IPS-11a (cell line): ENCODE results near the gene RAB6C.
"Not testable (repeated sequence)": the region's sequence is repeated elsewhere in the genome, so short reads cannot be mapped to it uniquely, and the experiment has no call there.

Experiments used
- H3K4me3 ChIP-seq: one replicate; pipeline ENCODE4 v1.5.1; 2013; ENCODE audit warnings: low read depth, low read length, control low read depth

Gene RAB6C

DNA sequence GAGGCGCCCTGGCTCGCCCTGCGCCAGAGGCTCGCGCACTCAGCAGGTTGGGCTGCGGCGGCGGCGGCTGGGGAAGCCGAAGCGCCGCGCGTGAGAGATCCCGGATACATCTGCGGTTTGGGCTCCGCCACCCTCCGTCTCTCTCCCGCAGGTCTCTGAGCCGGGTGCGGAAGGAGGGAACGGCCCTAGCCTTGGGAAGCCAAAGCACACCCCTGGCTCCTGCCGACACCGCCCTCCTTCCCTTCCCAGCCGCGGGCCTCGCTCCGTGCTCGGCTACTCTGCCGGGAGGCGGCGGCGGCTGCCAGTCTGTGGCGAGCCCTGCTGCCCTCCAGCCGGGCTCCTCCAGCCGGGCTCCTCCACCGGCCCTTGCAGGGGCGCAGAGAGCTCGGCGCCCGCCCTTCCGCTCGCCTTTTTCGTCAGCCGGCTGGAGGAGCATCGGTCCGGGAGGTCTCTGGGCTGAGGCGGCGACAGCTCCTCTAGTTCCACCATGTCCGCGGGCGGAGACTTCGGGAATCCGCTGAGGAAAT, at the start of gene RAB6C:
Gene RAB6C (plus strand): TSS at position 38 of the 527 bp plus-strand sequence. CDS start 450 bp downstream, at position 488.
- H3K4me3 ChIP-seq = peak within 1 kb of the TSS; percentile 20

DNA sequence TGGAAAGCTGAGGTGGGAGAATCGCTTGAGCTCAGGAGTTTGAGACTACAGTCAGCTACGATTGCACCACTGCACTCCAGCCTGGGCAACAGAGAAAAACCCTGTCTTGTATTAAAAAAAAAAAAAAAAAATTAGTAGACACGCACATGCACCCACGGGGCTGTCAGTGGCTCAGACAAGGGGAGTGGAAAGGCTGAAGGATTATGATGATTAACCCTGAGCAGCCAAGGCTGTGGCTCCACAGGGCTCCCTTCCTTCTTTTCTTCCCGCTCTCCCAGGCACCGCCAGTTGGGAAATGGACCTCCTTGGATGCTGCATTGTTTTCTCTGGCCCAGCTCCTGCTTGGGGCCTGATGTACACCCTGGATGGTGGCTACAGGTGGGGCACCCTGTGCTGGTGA, 49.0 kb upstream of the RAB6C start:
- H3K4me3 ChIP-seq = no peak overlapping the region

- H3K4me3 ChIP-seq = not testable (repeated sequence)
Observed at GRCh38 chr2:129933387-129933786, 46.1 kb upstream of the RAB6C start.

- peak overlapping the region; percentile 30 for H3K4me3 ChIP-seq
Observed at GRCh38 chr2:129934044-129934822, 45.2 kb upstream of the RAB6C start.

- H3K4me3 ChIP-seq = no peak overlapping the region
Observed at GRCh38 chr2:129935118-129935517, 44.3 kb upstream of the RAB6C start.

GRCh38 chr2:129936334-129936934, 43.0 kb upstream of the RAB6C start:
- H3K4me3 ChIP-seq = no peak overlapping the region

DNA sequence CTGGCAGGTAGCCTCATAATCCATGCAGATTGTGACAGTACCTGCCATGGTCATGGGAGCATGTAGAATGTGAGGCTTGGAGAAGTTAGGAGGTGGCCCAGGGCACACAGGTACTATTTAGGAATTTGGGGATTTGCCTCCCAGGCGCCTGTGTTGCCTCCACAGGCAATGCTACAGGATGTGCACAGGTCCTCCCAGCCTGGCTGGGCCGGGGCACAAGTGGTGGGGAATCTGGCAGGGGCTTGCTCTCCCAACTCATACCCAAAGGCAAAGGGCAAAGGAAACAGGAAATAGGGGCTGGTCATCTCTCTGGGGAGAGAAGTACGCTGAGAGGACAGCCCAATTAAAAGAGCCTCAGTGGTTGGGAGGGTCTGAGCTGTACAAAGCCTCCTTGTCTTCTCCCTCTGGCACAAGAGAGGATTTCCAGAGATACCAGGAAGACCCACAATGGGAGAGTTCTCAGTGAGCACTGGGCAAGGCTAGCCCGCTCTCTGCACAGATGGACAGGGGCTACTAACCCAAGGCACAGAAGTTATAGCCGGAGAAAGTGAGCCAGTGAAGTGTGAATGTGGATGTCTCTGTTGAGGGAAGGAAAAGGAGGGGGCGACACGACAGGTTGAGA, 40.5 kb upstream of the RAB6C start:
- not testable (repeated sequence) for H3K4me3 ChIP-seq

DNA sequence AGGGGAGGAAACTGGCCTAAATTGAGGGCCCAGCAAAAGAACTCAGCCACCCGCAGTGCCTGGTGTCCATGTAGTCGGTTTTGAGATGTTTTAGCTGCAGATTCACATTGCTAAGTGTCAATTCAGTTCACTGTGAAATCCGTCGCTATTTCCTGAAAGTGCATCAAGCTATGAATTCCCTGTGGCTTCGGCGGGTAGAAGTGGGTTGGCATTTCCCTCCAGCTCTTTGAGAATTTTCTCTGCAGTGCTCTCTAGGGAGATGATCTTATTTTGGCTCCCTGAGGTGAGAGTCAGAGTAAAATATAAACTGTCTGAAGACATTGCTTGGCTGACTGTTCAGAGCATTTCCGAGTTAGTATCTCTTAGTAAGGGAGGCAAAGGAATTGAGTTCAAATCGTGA, 36.0 kb upstream of the RAB6C start:
- not testable (repeated sequence) for H3K4me3 ChIP-seq

- H3K4me3 ChIP-seq = no peak overlapping the region
Observed at GRCh38 chr2:129945557-129945956, 33.9 kb upstream of the RAB6C start.

DNA sequence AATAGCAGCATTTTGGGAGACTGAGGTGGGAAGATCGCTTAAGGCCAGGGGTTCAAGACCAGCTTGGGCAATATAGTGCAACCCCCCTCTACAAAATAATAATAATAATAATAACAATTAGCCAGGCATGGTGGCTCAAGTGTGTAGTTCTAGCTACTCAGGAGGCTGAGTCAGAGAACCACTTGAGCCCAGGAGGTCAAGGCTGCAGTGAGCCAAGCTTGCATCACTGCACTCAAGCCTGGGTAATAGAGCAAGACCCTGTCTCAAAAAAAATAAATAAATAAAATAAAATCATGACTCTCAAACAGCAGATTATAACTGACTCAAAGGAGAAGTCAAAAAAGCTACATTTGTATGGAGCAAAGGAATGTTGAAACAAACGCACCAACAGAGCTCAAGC, 31.8 kb upstream of the RAB6C start:
- H3K4me3 ChIP-seq = not testable (repeated sequence)

- not testable (repeated sequence) for H3K4me3 ChIP-seq
Observed at GRCh38 chr2:129956171-129956570, 23.3 kb upstream of the RAB6C start.

- H3K4me3 ChIP-seq = no peak overlapping the region
Observed at GRCh38 chr2:129957891-129958290, 21.6 kb upstream of the RAB6C start.

- not testable (repeated sequence) for H3K4me3 ChIP-seq
Observed at GRCh38 chr2:129958736-129959135, 20.7 kb upstream of the RAB6C start.

DNA sequence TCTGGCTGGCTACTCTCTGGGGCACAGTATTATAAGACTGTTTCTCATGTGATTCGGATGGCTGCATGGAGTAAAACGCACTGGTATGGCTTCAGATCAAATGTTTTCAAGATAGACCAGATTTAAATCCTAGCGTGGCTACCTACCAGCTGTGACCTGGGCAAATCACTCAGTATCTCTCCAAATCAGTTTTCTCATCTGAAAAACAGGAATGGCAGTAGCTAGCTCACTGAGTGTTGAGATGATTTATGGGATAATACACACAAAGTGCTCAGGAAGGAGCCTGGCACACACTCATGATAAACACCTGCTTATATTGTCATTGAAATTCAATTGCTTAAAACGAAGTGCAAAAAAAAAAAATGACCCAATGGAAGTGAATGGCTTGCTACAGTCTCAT, 10.9 kb upstream of the RAB6C start:
- not testable (repeated sequence) for H3K4me3 ChIP-seq

DNA sequence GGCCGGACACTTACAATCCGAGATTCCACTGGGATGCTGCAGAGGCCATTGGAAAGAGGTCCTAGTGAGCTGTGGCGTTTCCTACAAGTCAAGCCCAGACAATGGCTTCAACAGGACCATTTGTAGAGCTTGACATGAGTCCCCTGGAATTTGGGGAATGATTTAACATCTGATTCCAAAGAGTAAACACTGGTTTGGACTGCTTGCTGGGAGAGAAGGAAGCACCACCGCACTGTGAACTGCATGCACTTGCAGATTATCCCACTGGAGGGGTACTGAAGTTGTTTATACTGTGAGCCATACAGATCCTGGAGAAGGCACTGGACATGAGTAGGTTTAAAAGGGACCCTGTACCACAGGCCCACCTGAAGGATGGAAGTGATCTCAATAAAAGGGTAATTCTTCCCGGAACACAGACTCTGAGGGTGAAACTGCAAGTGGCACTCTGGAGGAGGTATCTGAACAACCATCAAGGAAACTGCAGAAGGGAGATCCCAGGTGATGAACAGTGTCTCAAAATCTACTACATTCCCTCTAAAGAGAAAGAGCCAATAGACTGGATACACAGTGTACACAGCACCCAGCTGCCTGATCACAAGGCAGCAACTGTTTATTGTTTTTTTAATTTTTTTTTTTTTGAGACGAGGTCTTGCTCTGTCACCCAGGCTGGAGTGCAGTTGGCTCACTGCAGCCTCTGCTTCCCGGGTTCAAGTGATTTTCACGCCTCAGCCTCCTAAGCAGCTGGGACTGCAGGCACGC, 4.3 kb upstream of the RAB6C start:
- no peak overlapping the region for H3K4me3 ChIP-seq

DNA sequence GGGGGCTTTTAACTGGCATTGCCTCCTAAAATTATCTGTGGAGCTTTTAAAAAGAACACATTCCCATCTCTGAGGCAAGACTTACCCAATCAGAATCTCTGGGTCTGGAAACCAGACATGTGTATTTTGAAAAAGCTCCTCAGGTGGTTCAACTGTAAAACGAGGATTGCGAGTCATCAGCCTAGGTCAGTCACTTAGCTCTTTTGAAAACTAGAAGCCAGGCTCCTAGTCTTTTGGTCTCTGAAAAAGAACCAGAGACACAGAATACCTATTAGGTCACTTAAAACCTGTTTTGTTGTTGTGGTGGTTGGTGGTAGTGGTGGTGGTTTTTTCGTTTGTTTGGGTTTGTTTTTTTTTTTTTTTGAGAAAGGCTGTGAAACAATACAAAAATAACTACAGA, 2.5 kb upstream of the RAB6C start:
- not testable (repeated sequence) for H3K4me3 ChIP-seq

GRCh38 chr2:129977986-129978385, 1.5 kb upstream of the RAB6C start:
- H3K4me3 ChIP-seq = no peak overlapping the region

GRCh38 chr2:129980246-129980645, 780 bp downstream of the RAB6C start:
- H3K4me3 ChIP-seq = not testable (repeated sequence)

GRCh38 chr2:129981689-129982088, 2.2 kb downstream of the RAB6C start:
- H3K4me3 ChIP-seq = not testable (repeated sequence)

GRCh38 chr2:129984426-129984825, 5.0 kb downstream of the RAB6C start:
- H3K4me3 ChIP-seq = no peak overlapping the region

GRCh38 chr2:129992415-129993006, 13.0 kb downstream of the RAB6C start:
- not testable (repeated sequence) for H3K4me3 ChIP-seq
